NCI-H1417 (cell line): Measurements from ENCODE around the gene FRY.
A peak's percentile ranks its signal among the peaks of the same experiment; 100 is the strongest.

Source experiments
- DNase-seq, 3 experiments: peaks; one replicate each; lab custom pipeline; 2025; lab: John Stamatoyannopoulos, UW

Gene FRY

GRCh38 chr13:32016631-32017030 lies 14.9 kb upstream of the FRY start:
- DNase-seq: no peak

GRCh38 chr13:32017474-32017873 lies 14.1 kb upstream of the FRY start:
- no peak for DNase-seq

GRCh38 chr13:32019612-32020233 lies 11.9 kb upstream of the FRY start:
- peak; percentile 24 to 76 (median 41) for DNase-seq

- peak in 1 of 3 experiments; percentile 17 for DNase-seq
Observed at GRCh38 chr13:32021785-32022184, 9.8 kb upstream of the FRY start.

GRCh38 chr13:32022311-32022710 lies 9.3 kb upstream of the FRY start:
- no peak for DNase-seq

GRCh38 chr13:32023096-32023495 lies 8.5 kb upstream of the FRY start:
- no peak for DNase-seq

GRCh38 chr13:32023698-32024097 lies 7.9 kb upstream of the FRY start:
- DNase-seq: no peak

- no peak for DNase-seq
Observed at GRCh38 chr13:32024750-32025149, 6.8 kb upstream of the FRY start.

GRCh38 chr13:32025730-32026129 lies 5.8 kb upstream of the FRY start:
- DNase-seq: peak in 2 of 3 experiments; percentile 81 to 92

GRCh38 chr13:32026623-32027022 lies 5.0 kb upstream of the FRY start:
- DNase-seq: peak in 2 of 3 experiments; percentile 2 to 58

- peak; percentile 31 to 87 (median 85) for DNase-seq
Observed at GRCh38 chr13:32028711-32029110, 2.9 kb upstream of the FRY start.

- peak in 2 of 3 experiments; percentile 2 to 4 for DNase-seq
Observed at GRCh38 chr13:32029684-32030083, 1.9 kb upstream of the FRY start.

GRCh38 chr13:32031815-32032370 lies 319 bp downstream of the FRY start:
- DNase-seq: peak; percentile 4 to 59 (median 8)

- DNase-seq: peak; percentile 4 to 49 (median 27)
Observed at GRCh38 chr13:32032759-32033158, 1.2 kb downstream of the FRY start.

GRCh38 chr13:32033744-32034143 lies 2.2 kb downstream of the FRY start:
- DNase-seq: peak; percentile 14 to 88 (median 61)

GRCh38 chr13:32035716-32036115 lies 4.1 kb downstream of the FRY start:
- DNase-seq: no peak

GRCh38 chr13:32036126-32036695 lies 4.6 kb downstream of the FRY start:
- no peak for DNase-seq

GRCh38 chr13:32036757-32037156 lies 5.2 kb downstream of the FRY start:
- DNase-seq: peak in 2 of 3 experiments; percentile 27 to 76

GRCh38 chr13:32037471-32037870 lies 5.9 kb downstream of the FRY start:
- peak in 1 of 3 experiments; percentile 32 for DNase-seq

- no peak for DNase-seq
Observed at GRCh38 chr13:32038343-32038742, 6.8 kb downstream of the FRY start.

- DNase-seq: no peak
Observed at GRCh38 chr13:32039056-32039455, 7.5 kb downstream of the FRY start.

- DNase-seq: no peak
Observed at GRCh38 chr13:32039528-32039927, 8.0 kb downstream of the FRY start.

- no peak for DNase-seq
Observed at GRCh38 chr13:32040052-32040642, 8.6 kb downstream of the FRY start.
